GM13977 (cell line): ENCODE results near the gene CFHR3.

ENCODE experiments used
- DNase-seq: peaks from one replicate; pipeline ENCODE4 v3.0.0; 2012; ENCODE audit warnings: low spot score
- CTCF ChIP-seq: IDR thresholded peaks from 2 replicates; pipeline ENCODE4 v1.5.1; 2012; ENCODE audit warnings: mild to moderate bottlenecking, control low read depth; ENCODE audit not compliant: insufficient read depth; ENCODE audit errors: extremely low read depth, missing control alignments
- in situ Hi-C: fragments of 300-500 bp; cut with MboI; formaldehyde crosslinking; loops from one replicate; pipeline ENCODE4 v1.12.0; 2022; ENCODE audit warnings: low sequenced_read_pairs, low pct_unique_long_range_greater_than_20kb, mixed read lengths, inconsistent platforms; ENCODE audit not compliant: unreplicated experiment

Gene CFHR3

GRCh38 chr1:196774603-196775002 lies at the start of gene CFHR3:
CFHR3 (plus strand) TSS chr1:196774840; CDS start chr1:196774887, 47 bp downstream.
- in situ Hi-C loops = no loop called here
- DNase-seq = no peak
- TF ChIP-seq CTCF = no peak

GRCh38 chr1:196732526-196732925 lies 42.1 kb upstream of the CFHR3 start:
- no peak for TF ChIP-seq CTCF
- DNase-seq = no peak
- in situ Hi-C loops = no loop called here

GRCh38 chr1:196733091-196733970 lies 41.3 kb upstream of the CFHR3 start:
- in situ Hi-C loops = no loop called here
- DNase-seq = no peak

GRCh38 chr1:196734006-196734405 lies 40.6 kb upstream of the CFHR3 start:
- no peak for TF ChIP-seq CTCF
- DNase-seq = no peak
- in situ Hi-C loops = no loop called here

More at GRCh38 chr1:196733091-196733970, 41.3 kb upstream of the CFHR3 start:
- TF ChIP-seq CTCF = no peak

GRCh38 chr1:196734460-196734859 lies 40.2 kb upstream of the CFHR3 start:
- no peak for DNase-seq
- in situ Hi-C loops = no loop called here
- TF ChIP-seq CTCF = no peak

- DNase-seq = no peak
- in situ Hi-C loops = no loop called here
- TF ChIP-seq CTCF = no peak
Observed at GRCh38 chr1:196738730-196739129, 35.9 kb upstream of the CFHR3 start.
